ENCODE measurements around the gene MUC6.

GRCh38 chr11:1026641-1027482, 9.7 kb downstream of the MUC6 start:
- no peak for TF ChIP-seq CTCF (IDR thresholded peaks at IDR 0.05)
- TF ChIP-seq POLR2A (IDR thresholded peaks at IDR 0.05): no peak
